HepG2 (cell line): ENCODE data around the gene MAP2K7. TPM values are rescaled to one million over a fixed set of nuclear protein-coding genes. Genes with fewer than 3 reads are reported as not detected.

Experiments used
- CREM ChIP-seq, 2 experiments: sonication (generic) in 1 of 2; formaldehyde crosslinking in 1 of 2; IDR thresholded peaks; 2 replicates each; pipeline versions ENCODE4 v1.4.0 to v1.6.1; 2016 to 2020; ENCODE audit warnings: antibody characterized with exemption in 1 of 2, mild to moderate bottlenecking in 1 of 2, missing genetic modification reagents in 1 of 2
- JUND ChIP-seq: sonication (generic); formaldehyde crosslinking; IDR thresholded peaks from 2 replicates; pipeline ENCODE4 v1.8.0; 2022; ENCODE audit warnings: mild to moderate bottlenecking, missing genetic modification reagents
- KIAA2018 ChIP-seq: sonication (generic); formaldehyde crosslinking; IDR thresholded peaks from 2 replicates; pipeline ENCODE4 v1.5.0; 2020; ENCODE audit warnings: mild to moderate bottlenecking, missing genetic modification reagents, borderline replicate concordance
- MXD3 ChIP-seq: IDR thresholded peaks from 2 replicates; pipeline ENCODE4 v1.6.1; 2016; ENCODE audit warnings: mild to moderate bottlenecking, missing biosample characterization, missing genetic modification reagents
- TBX2 ChIP-seq: sonication (generic); formaldehyde crosslinking; IDR thresholded peaks from 2 replicates; pipeline ENCODE4 v1.5.0; 2020; ENCODE audit warnings: missing genetic modification reagents, mild to moderate bottlenecking, borderline replicate concordance
- WIZ ChIP-seq: sonication (generic); formaldehyde crosslinking; IDR thresholded peaks from 2 replicates; pipeline ENCODE4 v1.5.1; 2020; ENCODE audit warnings: mild to moderate bottlenecking, missing genetic modification reagents
- ZBTB40 ChIP-seq, 2 experiments: fragments of 450-650 bp in 1 of 2; sonication (generic) in 1 of 2; formaldehyde crosslinking in 1 of 2; IDR thresholded peaks; 2 replicates each; pipeline versions ENCODE4 v1.6.1 to v1.8.0; 2016 to 2022; ENCODE audit warnings: antibody characterized with exemption in 1 of 2, mild to moderate bottlenecking in 1 of 2, missing genetic modification reagents in 1 of 2
- ZFP36L2 ChIP-seq: sonication (generic); formaldehyde crosslinking; IDR thresholded peaks from 2 replicates; pipeline ENCODE4 v1.4.0; 2020; ENCODE audit warnings: missing genetic modification reagents
- ZNF720 ChIP-seq: sonication (generic); formaldehyde crosslinking; IDR thresholded peaks from 2 replicates; pipeline ENCODE4 v1.4.0; 2020; ENCODE audit warnings: missing genetic modification reagents
- polyA plus RNA-seq, 8 experiments: library from polyadenylated mRNA; depleted of rRNA in 3 of 8; stranded (reverse) in 7 of 8; unstranded in 1 of 8; fragments of >200 nt; fragmentation: Illumina TruSeq in 4 of 8; extraction: Trizol in 4 of 8; gene quantifications; 2 replicates each; pipeline versions ENCODE4 v1.2.1 to v1.2.3, GENCODE V29; 2011 to 2016; ENCODE audit warnings: low read depth in 4 of 8, missing spikeins in 1 of 8, mixed read lengths in 1 of 8; ENCODE audit not compliant: insufficient read depth in 1 of 8
- total RNA-seq, 5 experiments: library from RNA; depleted of rRNA; stranded (reverse); fragments of >200 nt; fragmentation: Illumina TruSeq; extraction: Trizol; gene quantifications; 2 replicates each; pipeline ENCODE4 v1.2.3, GENCODE V29; 2016; ENCODE audit warnings: low read depth in 1 of 5

MAP2K7 gene
- total and polyA plus RNA-seq, 2 of the 13 experiments (the other 11 are each of a cell fraction or from before 2014, with no cell fraction given): 9.0 to 10.8 TPM

- TF ChIP-seq ZBTB40 (IDR thresholded peaks at IDR 0.05): no peak
- TF ChIP-seq ZBTB40 (CRISPR knock-in tag; IDR thresholded peaks at IDR 0.05): no peak
- no peak; the same call in 1 of the 2 replicates for TF ChIP-seq MXD3 (CRISPR knock-in tag)
- no peak for TF ChIP-seq CREM (IDR thresholded peaks at IDR 0.05)
- TF ChIP-seq CREM (CRISPR knock-in tag; IDR thresholded peaks at IDR 0.05): no peak
- TF ChIP-seq JUND (CRISPR knock-in tag): no peak
- TF ChIP-seq KIAA2018 (CRISPR knock-in tag): no peak
- peak; percentile 18; the same call in 1 of the 2 replicates for TF ChIP-seq WIZ (CRISPR knock-in tag)
- no peak for TF ChIP-seq ZFP36L2 (CRISPR knock-in tag)
- TF ChIP-seq TBX2 (CRISPR knock-in tag): no peak; the same call in 1 of the 2 replicates
- no peak for TF ChIP-seq ZNF720 (CRISPR knock-in tag)
Measured at GRCh38 chr19:7904074-7905020, 670 bp downstream of the MAP2K7 start (continued).
